ENCODE data around the gene NME9. TPM values are rescaled to one million over a fixed set of nuclear protein-coding genes. Genes with fewer than 3 reads are reported as not detected.

Gene NME9
- total RNA-seq, 1 donor from 2014 or later, result 0.47 TPM

- no peaks in the 10 kb centered on the region for H3K9me3 Mint-ChIP-seq (ENCODE audit: unreplicated experiment)
- H3K4me3 Mint-ChIP-seq (ENCODE audit: unreplicated experiment), result no peak overlapping the region
- no peak for DNase-seq
- H3K27ac Mint-ChIP-seq (ENCODE audit: unreplicated experiment), result no peak overlapping the region
- H3K4me1 Mint-ChIP-seq (ENCODE audit: low read depth, unreplicated experiment), result peaks cover 4% of the 10 kb centered on the region
- H3K36me3 Mint-ChIP-seq (ENCODE audit: unreplicated experiment), result no peaks in the 10 kb centered on the region
- peaks cover 4% of the 10 kb centered on the region for H3K27me3 Mint-ChIP-seq (ENCODE audit: unreplicated experiment)
- TF ChIP-seq, protein P1, sequence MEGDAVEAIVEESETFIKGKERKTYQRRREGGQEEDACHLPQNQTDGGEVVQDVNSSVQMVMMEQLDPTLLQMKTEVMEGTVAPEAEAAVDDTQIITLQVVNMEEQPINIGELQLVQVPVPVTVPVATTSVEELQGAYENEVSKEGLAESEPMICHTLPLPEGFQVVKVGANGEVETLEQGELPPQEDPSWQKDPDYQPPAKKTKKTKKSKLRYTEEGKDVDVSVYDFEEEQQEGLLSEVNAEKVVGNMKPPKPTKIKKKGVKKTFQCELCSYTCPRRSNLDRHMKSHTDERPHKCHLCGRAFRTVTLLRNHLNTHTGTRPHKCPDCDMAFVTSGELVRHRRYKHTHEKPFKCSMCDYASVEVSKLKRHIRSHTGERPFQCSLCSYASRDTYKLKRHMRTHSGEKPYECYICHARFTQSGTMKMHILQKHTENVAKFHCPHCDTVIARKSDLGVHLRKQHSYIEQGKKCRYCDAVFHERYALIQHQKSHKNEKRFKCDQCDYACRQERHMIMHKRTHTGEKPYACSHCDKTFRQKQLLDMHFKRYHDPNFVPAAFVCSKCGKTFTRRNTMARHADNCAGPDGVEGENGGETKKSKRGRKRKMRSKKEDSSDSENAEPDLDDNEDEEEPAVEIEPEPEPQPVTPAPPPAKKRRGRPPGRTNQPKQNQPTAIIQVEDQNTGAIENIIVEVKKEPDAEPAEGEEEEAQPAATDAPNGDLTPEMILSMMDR (IDR thresholded peaks at IDR 0.05; ENCODE audit: partially characterized antibody, unreplicated experiment), result no peak
Measured at GRCh38 chr3:138297059-138297607, 32.5 kb downstream of the NME9 start.

DNA sequence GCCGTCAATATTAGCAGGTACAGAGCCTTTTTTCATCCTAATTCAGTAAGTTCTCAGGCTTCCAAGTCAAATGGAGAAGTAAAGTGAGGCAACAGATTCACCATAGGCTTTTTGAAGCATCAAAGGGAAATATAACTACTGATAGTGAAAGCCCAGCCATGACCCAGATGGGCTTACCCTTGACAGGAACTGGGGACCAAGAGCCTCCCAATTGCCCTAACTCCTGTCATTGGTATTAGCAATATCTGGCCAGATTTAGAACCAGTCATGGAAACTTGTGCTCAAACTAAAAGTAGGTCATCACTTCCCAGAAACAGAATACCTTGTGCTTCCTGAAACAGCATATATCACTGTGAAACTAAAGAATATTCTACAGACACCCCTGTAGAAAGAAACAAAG is 33.0 kb downstream of the NME9 start:
- H3K4me3 Mint-ChIP-seq (ENCODE audit: unreplicated experiment), result no peak overlapping the region
- no peak overlapping the region for H3K27ac Mint-ChIP-seq (ENCODE audit: unreplicated experiment)
- H3K9me3 Mint-ChIP-seq (ENCODE audit: unreplicated experiment), result no peaks in the 10 kb centered on the region
- DNase-seq, result no peak
- peaks cover 4% of the 10 kb centered on the region for H3K27me3 Mint-ChIP-seq (ENCODE audit: unreplicated experiment)
- H3K4me1 Mint-ChIP-seq (ENCODE audit: low read depth, unreplicated experiment), result peaks cover 4% of the 10 kb centered on the region
- TF ChIP-seq, protein P1 (IDR thresholded peaks at IDR 0.05; ENCODE audit: partially characterized antibody, unreplicated experiment), result no peak
- no peaks in the 10 kb centered on the region for H3K36me3 Mint-ChIP-seq (ENCODE audit: unreplicated experiment)

GRCh38 chr3:138289701-138290100 is 40.0 kb downstream of the NME9 start:
- Mint-ChIP-seq H3K27me3 (ENCODE audit: unreplicated experiment) (no peaks in the 10 kb centered on the region), H3K36me3 (ENCODE audit: unreplicated experiment) (peaks cover 5% of the 10 kb centered on the region), H3K4me3 (ENCODE audit: unreplicated experiment) (no peak overlapping the region), H3K4me1 (ENCODE audit: low read depth, unreplicated experiment) (no peaks in the 10 kb centered on the region), H3K9me3 (ENCODE audit: unreplicated experiment) (no peaks in the 10 kb centered on the region), H3K27ac (ENCODE audit: unreplicated experiment) (no peak overlapping the region)
- no peak for DNase-seq
- TF ChIP-seq, protein P1 (IDR thresholded peaks at IDR 0.05; ENCODE audit: partially characterized antibody, unreplicated experiment), result no peak

GRCh38 chr3:138289260-138289659 is 40.4 kb downstream of the NME9 start:
- Mint-ChIP-seq H3K36me3 (ENCODE audit: unreplicated experiment) (peaks cover 5% of the 10 kb centered on the region), H3K9me3 (ENCODE audit: unreplicated experiment) (no peaks in the 10 kb centered on the region), H3K27ac (ENCODE audit: unreplicated experiment) (no peak overlapping the region), H3K4me1 (ENCODE audit: low read depth, unreplicated experiment) (no peaks in the 10 kb centered on the region), H3K27me3 (ENCODE audit: unreplicated experiment) (no peaks in the 10 kb centered on the region), H3K4me3 (ENCODE audit: unreplicated experiment) (no peak overlapping the region)
- DNase-seq, result no peak
- TF ChIP-seq, protein P1 (IDR thresholded peaks at IDR 0.05; ENCODE audit: partially characterized antibody, unreplicated experiment), result no peak

- H3K27ac Mint-ChIP-seq (ENCODE audit: unreplicated experiment), result no peak overlapping the region
Measured at GRCh38 chr3:138284957-138285477, 44.6 kb downstream of the NME9 start.

More at GRCh38 chr3:138284957-138285477, 44.6 kb downstream of the NME9 start:
- Mint-ChIP-seq H3K4me3 (ENCODE audit: unreplicated experiment) (no peak overlapping the region), H3K4me1 (ENCODE audit: low read depth, unreplicated experiment) (no peaks in the 10 kb centered on the region), H3K27me3 (ENCODE audit: unreplicated experiment) (no peaks in the 10 kb centered on the region), H3K36me3 (ENCODE audit: unreplicated experiment) (peaks cover 4% of the 10 kb centered on the region), H3K9me3 (ENCODE audit: unreplicated experiment) (no peaks in the 10 kb centered on the region)
- TF ChIP-seq, protein P1 (IDR thresholded peaks at IDR 0.05; ENCODE audit: partially characterized antibody, unreplicated experiment), result no peak
- no peak for DNase-seq

Data from glutamatergic neuron (in vitro differentiated cells).